SK-N-SH (cell line): ENCODE data around the gene ERLEC1. TPM values are rescaled to one million over a fixed set of nuclear protein-coding genes. Genes with fewer than 3 reads are reported as not detected.

ENCODE experiments used
- CTCF ChIA-PET: fragments of 300-600, 350-600 bp; formaldehyde crosslinking; extraction: SDS; loops from one replicate; lab custom pipeline; 2021; lab: Yijun Ruan, JAX
- POLR2A ChIA-PET: fragments of 350-600 bp; sonication (Branson Sonifier 250); formaldehyde crosslinking; extraction: SDS; loops from one replicate; lab custom pipeline; 2020; ENCODE audit warnings: antibody characterized with exemption, inconsistent platforms; lab: Yijun Ruan, JAX
- DNase-seq: peaks from one replicate; pipeline ENCODE4 v3.0.0; 2012
- H2AFZ ChIP-seq: fragments of 200-600 bp; sonication (generic); 2 replicates; pipeline ENCODE4 v1.8.1; 2016; ENCODE audit warnings: antibody characterized with exemption, mild to moderate bottlenecking, low read depth
- H3F3A ChIP-seq: fragments of 200-600 bp; sonication (generic); replicated peaks from 2 replicates; pipeline ENCODE3; 2016; ENCODE audit warnings: antibody characterized with exemption, mild to moderate bottlenecking; ENCODE audit not compliant: insufficient read depth
- H3K27ac ChIP-seq, 2 experiments: fragments of 200-500 bp in 1 of 2; fragments of 200-600 bp in 1 of 2; sonication (Bioruptor generic) in 1 of 2; sonication (generic), shearing (Covaris generic) in 1 of 2; 2 replicates each; pipeline versions ENCODE4 v1.5.1 to v1.6.1; 2014 to 2016; ENCODE audit warnings: low read depth in 2 of 2, inconsistent platforms in 1 of 2, low read length in 1 of 2, mild to moderate bottlenecking in 1 of 2, mixed read lengths in 1 of 2
- H3K27me3 ChIP-seq: fragments of 200-600 bp; sonication (generic), shearing (Covaris generic); 2 replicates; pipeline ENCODE4 v1.6.1; 2016; ENCODE audit warnings: mixed run types; ENCODE audit not compliant: insufficient read depth
- H3K36me3 ChIP-seq, 2 experiments: fragments of 200-500 bp in 1 of 2; fragments of 200-600 bp in 1 of 2; sonication (Bioruptor generic) in 1 of 2; sonication (generic) in 1 of 2; replicated peaks in 1 of 2; 2 replicates each; pipeline versions ENCODE3 to v1.5.1; 2014 to 2016; ENCODE audit warnings: low read length in 1 of 2, mild to moderate bottlenecking in 1 of 2; ENCODE audit not compliant: insufficient read depth in 2 of 2, control insufficient read depth in 1 of 2
- H3K4me1 ChIP-seq, 2 experiments: fragments of 200-500 bp in 1 of 2; fragments of 200-600 bp in 1 of 2; sonication (Bioruptor generic) in 1 of 2; sonication (generic), shearing (Covaris generic) in 1 of 2; 2 replicates each; pipeline versions ENCODE4 v1.5.1 to v1.6.1; 2014 to 2016; ENCODE audit warnings: low read depth in 1 of 2, low read length in 1 of 2, mixed run types in 1 of 2; ENCODE audit not compliant: insufficient read depth in 2 of 2, control insufficient read depth in 1 of 2
- H3K4me2 ChIP-seq: fragments of 200-600 bp; sonication (generic), shearing (Covaris generic); 2 replicates; pipeline ENCODE4 v1.6.1; 2017; ENCODE audit warnings: mixed run types
- H3K4me3 ChIP-seq, 2 experiments: fragments of 200-500 bp in 1 of 2; fragments of 200-600 bp in 1 of 2; sonication (Bioruptor generic) in 1 of 2; sonication (generic), shearing (Covaris generic) in 1 of 2; 2 replicates each; pipeline versions ENCODE4 v1.5.1 to v1.8.1; 2014 to 2016; ENCODE audit warnings: low read depth in 2 of 2, inconsistent platforms in 1 of 2, low read length in 1 of 2, mild to moderate bottlenecking in 1 of 2, mixed read lengths in 1 of 2, moderate library complexity in 1 of 2
- H3K79me2 ChIP-seq: fragments of 200-600 bp; sonication (generic); 2 replicates; pipeline ENCODE4 v1.8.1; 2017; ENCODE audit warnings: mild to moderate bottlenecking; ENCODE audit not compliant: insufficient read depth
- H3K9ac ChIP-seq: fragments of 200-600 bp; sonication (generic); 2 replicates; pipeline ENCODE4 v1.6.1; 2017; ENCODE audit warnings: mixed run types
- H3K9me2 ChIP-seq: fragments of 200-600 bp; sonication (generic); 2 replicates; pipeline ENCODE4 v1.6.1; 2017; ENCODE audit warnings: mixed run types
- H3K9me3 ChIP-seq: fragments of 200-600 bp; sonication (generic); 2 replicates; pipeline ENCODE4 v1.6.1; 2017; ENCODE audit warnings: mixed run types, mild to moderate bottlenecking, moderate library complexity
- H4K20me1 ChIP-seq: fragments of 200-600 bp; sonication (generic); 2 replicates; pipeline ENCODE4 v1.6.1; 2017; ENCODE audit warnings: mild to moderate bottlenecking, mixed run types; ENCODE audit not compliant: insufficient read depth
- EP300 ChIP-seq, 2 experiments: IDR thresholded peaks; 2 replicates each; pipeline versions ENCODE4 v1.4.0 to v1.6.1; 2012; ENCODE audit warnings: borderline replicate concordance in 1 of 2, low read depth in 1 of 2, low read length in 1 of 2
- EZH2phosphoT487 ChIP-seq: fragments of 200-600 bp; sonication (generic); IDR thresholded peaks from 2 replicates; pipeline ENCODE4 v1.6.1; 2017; ENCODE audit warnings: low read depth, mixed run types, mild to moderate bottlenecking, antibody characterized with exemption, moderate library complexity, borderline replicate concordance
- FOSL2 ChIP-seq: IDR thresholded peaks from 2 replicates; pipeline ENCODE4 v1.4.0; 2012; ENCODE audit warnings: low read depth, mild to moderate bottlenecking, moderate library complexity, borderline replicate concordance
- FOXJ3 ChIP-seq: sonication (generic); formaldehyde crosslinking; IDR thresholded peaks from 2 replicates; pipeline ENCODE4 v1.5.1; 2020; ENCODE audit warnings: mild to moderate bottlenecking, missing genetic modification reagents
- FOXM1 ChIP-seq: IDR thresholded peaks from 2 replicates; pipeline ENCODE4 v1.4.0; 2012; ENCODE audit warnings: low read depth, mild to moderate bottlenecking
- GATA2 ChIP-seq: sonication (generic); formaldehyde crosslinking; IDR thresholded peaks from 2 replicates; pipeline ENCODE4 v1.5.0; 2020; ENCODE audit warnings: mild to moderate bottlenecking, missing genetic modification reagents
- JUND ChIP-seq: IDR thresholded peaks from 2 replicates; pipeline ENCODE4 v1.4.0; 2012
- MXI1 ChIP-seq: IDR thresholded peaks from 2 replicates; pipeline ENCODE4 v1.6.1; 2012; ENCODE audit warnings: mild to moderate bottlenecking, low read depth, low read length, improper control_type of control experiment
- NRF1 ChIP-seq: IDR thresholded peaks from 2 replicates; pipeline ENCODE4 v1.6.1; 2012; ENCODE audit warnings: low read depth, mild to moderate bottlenecking, low read length
- POLR2AphosphoS5 ChIP-seq: IDR thresholded peaks from 2 replicates; pipeline ENCODE4 v1.6.1; 2012; ENCODE audit warnings: low read depth, low read length
- RFX5 ChIP-seq: IDR thresholded peaks from 2 replicates; pipeline ENCODE4 v1.6.1; 2012; ENCODE audit warnings: mild to moderate bottlenecking, improper control_type of control experiment, low read length
- RXRA ChIP-seq: IDR thresholded peaks from 2 replicates; pipeline ENCODE4 v1.4.0; 2012; ENCODE audit warnings: low read depth, mild to moderate bottlenecking, borderline replicate concordance
- TCF12 ChIP-seq: IDR thresholded peaks from 2 replicates; pipeline ENCODE4 v1.4.0; 2012
- WGBS: methylation state at CpG from one replicate; pipeline ENCODE4 v1.1.6; 2017; ENCODE audit warnings: low lambda C conversion rate; 5-methylcytosine and 5-hydroxymethylcytosine counted together
- polyA plus RNA-seq, 3 experiments: library from polyadenylated mRNA; depleted of rRNA; stranded (reverse); fragments of >200 nt; gene quantifications; 2 replicates each; pipeline ENCODE4 v1.2.3, GENCODE V29; 2012
- TF ChIP-seq, protein P1 (sequence below): IDR thresholded peaks from 2 replicates; pipeline ENCODE4 v1.4.0; 2012; ENCODE audit warnings: low read depth, borderline replicate concordance
- TF ChIP-seq, protein P2 (sequence below): fragments of 150-350 bp; IDR thresholded peaks from 2 replicates; pipeline ENCODE4 v1.6.1; 2016; ENCODE audit warnings: mild to moderate bottlenecking, low read depth, low read length
- TF ChIP-seq, protein P3 (sequence below): IDR thresholded peaks from 2 replicates; pipeline ENCODE4; 2012
- TF ChIP-seq, protein P4 (sequence below): fragments of 200-600 bp; sonication (generic); IDR thresholded peaks from 2 replicates; pipeline ENCODE4 v1.6.1; 2017; ENCODE audit warnings: antibody characterized with exemption, mild to moderate bottlenecking, moderate library complexity
- TF ChIP-seq, protein P5 (sequence below): fragments of 150-350 bp; IDR thresholded peaks from 2 replicates; pipeline ENCODE4 v1.6.1; 2017; ENCODE audit warnings: antibody characterized with exemption, low read length, low read depth, borderline replicate concordance

The ERLEC1 gene
- polyA plus RNA-seq, 1 of the 3 experiments (the other 2 are of a cell fraction), result 61.7 TPM

DNA sequence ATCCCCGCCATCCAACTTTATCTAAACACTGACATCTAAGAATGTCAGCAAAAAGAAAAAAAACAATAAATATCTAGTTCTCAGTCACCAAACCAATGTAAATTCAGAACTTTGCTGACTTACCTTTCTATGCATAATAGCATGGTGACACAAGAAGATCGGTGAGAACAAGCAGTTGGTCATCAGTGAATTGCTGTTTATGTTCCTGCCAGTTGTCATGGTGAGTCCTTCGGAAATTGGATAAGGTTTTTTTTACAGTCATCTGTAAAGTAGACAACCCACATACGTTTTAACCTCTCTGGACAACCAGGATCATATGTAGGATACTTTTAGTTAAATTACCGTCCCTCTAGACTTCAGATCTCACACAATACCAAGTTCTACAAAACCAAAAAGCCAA, 79.1 kb downstream of the ERLEC1 start:
- H3K27ac ChIP-seq, result no peak overlapping the region
- TF ChIP-seq EZH2phosphoT487 (no peak), EP300 (IDR thresholded peaks at IDR 0.05; ENCODE audit: borderline replicate concordance in 1 of 2, low read depth in 1 of 2, low read length in 1 of 2) (no peak), FOXJ3 (CRISPR knock-in tag) (no peak)
- H4K20me1 ChIP-seq, result no peaks in the 10 kb centered on the region
- no peaks in the 10 kb centered on the region for H3K9me2 ChIP-seq
- H3K4me2 ChIP-seq, result no peak overlapping the region
- POLR2A ChIA-PET, result no interaction called here
- H3K4me1 ChIP-seq, result peaks cover 0 to 4% of the 10 kb centered on the region in 2 experiments; a peak in 2 of 4 replicates
- H3K9ac ChIP-seq, result no peak overlapping the region
- CTCF ChIA-PET, result no interaction called here
- no peak for DNase-seq
- H3K79me2 ChIP-seq, result no peaks in the 10 kb centered on the region
- H3K27me3 ChIP-seq, result no peaks in the 10 kb centered on the region
- H3K36me3 ChIP-seq, result peaks cover 49 to 58% of the 10 kb centered on the region in 2 experiments
- H3K4me3 ChIP-seq, result no peak overlapping the region
- H3F3A ChIP-seq, result peaks cover 3% of the 10 kb centered on the region
- H3K9me3 ChIP-seq, result no peaks in the 10 kb centered on the region
- 93% methylated on average over 5 of the region's 5 CpGs for WGBS
- H2AFZ ChIP-seq, result no peak overlapping the region

DNA sequence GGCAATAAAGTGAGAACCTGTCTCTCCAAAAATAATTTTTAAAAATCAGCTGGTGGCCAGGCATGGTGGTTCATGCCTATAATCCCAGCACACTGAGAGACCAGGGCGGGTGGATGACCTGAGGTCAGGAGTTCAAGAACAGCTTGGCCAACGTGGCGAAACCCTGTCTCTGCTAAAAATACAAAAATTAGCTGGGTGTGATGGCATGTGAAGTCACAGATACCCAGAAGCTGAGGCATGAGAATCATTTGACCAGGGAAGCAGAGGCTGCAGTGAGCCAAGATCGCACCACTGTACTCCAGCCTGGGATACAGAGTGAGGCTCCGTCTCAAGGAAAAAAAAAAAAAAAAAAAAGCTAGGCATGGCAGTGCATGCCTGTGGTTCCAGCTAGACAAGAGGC, 80.3 kb downstream of the ERLEC1 start:
- peaks cover 4% of the 10 kb centered on the region for H3F3A ChIP-seq
- ChIA-PET POLR2A (no interaction called here), CTCF (no interaction called here)
- no peak overlapping the region for H3K9ac ChIP-seq
- no peak overlapping the region for H2AFZ ChIP-seq
- H3K4me3 ChIP-seq, result no peak overlapping the region
- H3K27ac ChIP-seq, result no peak overlapping the region
- H3K4me1 ChIP-seq, result peaks cover 0 to 4% of the 10 kb centered on the region in 2 experiments; a peak in 2 of 4 replicates
- H3K9me2 ChIP-seq, result no peaks in the 10 kb centered on the region
- no peaks in the 10 kb centered on the region for H3K27me3 ChIP-seq
- H3K36me3 ChIP-seq, result peaks cover 46 to 62% of the 10 kb centered on the region in 2 experiments
- no peaks in the 10 kb centered on the region for H3K9me3 ChIP-seq
- no peaks in the 10 kb centered on the region for H4K20me1 ChIP-seq
- TF ChIP-seq NRF1 (no peak), POLR2AphosphoS5 (no peak), MXI1 (no peak), TCF12 (no peak), FOXJ3 (CRISPR knock-in tag) (no peak), RFX5 (no peak), FOXM1 (no peak), JUND (no peak), RXRA (no peak), GATA2 (CRISPR knock-in tag) (no peak), FOSL2 (no peak)
- TF ChIP-seq, protein P1, sequence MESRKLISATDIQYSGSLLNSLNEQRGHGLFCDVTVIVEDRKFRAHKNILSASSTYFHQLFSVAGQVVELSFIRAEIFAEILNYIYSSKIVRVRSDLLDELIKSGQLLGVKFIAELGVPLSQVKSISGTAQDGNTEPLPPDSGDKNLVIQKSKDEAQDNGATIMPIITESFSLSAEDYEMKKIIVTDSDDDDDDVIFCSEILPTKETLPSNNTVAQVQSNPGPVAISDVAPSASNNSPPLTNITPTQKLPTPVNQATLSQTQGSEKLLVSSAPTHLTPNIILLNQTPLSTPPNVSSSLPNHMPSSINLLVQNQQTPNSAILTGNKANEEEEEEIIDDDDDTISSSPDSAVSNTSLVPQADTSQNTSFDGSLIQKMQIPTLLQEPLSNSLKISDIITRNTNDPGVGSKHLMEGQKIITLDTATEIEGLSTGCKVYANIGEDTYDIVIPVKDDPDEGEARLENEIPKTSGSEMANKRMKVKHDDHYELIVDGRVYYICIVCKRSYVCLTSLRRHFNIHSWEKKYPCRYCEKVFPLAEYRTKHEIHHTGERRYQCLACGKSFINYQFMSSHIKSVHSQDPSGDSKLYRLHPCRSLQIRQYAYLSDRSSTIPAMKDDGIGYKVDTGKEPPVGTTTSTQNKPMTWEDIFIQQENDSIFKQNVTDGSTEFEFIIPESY, result no peak
- TF ChIP-seq, protein P2, sequence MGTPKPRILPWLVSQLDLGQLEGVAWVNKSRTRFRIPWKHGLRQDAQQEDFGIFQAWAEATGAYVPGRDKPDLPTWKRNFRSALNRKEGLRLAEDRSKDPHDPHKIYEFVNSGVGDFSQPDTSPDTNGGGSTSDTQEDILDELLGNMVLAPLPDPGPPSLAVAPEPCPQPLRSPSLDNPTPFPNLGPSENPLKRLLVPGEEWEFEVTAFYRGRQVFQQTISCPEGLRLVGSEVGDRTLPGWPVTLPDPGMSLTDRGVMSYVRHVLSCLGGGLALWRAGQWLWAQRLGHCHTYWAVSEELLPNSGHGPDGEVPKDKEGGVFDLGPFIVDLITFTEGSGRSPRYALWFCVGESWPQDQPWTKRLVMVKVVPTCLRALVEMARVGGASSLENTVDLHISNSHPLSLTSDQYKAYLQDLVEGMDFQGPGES, result no peak
- TF ChIP-seq, protein P3, sequence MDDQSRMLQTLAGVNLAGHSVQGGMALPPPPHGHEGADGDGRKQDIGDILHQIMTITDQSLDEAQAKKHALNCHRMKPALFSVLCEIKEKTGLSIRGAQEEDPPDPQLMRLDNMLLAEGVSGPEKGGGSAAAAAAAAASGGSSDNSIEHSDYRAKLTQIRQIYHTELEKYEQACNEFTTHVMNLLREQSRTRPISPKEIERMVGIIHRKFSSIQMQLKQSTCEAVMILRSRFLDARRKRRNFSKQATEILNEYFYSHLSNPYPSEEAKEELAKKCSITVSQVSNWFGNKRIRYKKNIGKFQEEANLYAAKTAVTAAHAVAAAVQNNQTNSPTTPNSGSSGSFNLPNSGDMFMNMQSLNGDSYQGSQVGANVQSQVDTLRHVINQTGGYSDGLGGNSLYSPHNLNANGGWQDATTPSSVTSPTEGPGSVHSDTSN, result no peak
- TF ChIP-seq, protein P4, sequence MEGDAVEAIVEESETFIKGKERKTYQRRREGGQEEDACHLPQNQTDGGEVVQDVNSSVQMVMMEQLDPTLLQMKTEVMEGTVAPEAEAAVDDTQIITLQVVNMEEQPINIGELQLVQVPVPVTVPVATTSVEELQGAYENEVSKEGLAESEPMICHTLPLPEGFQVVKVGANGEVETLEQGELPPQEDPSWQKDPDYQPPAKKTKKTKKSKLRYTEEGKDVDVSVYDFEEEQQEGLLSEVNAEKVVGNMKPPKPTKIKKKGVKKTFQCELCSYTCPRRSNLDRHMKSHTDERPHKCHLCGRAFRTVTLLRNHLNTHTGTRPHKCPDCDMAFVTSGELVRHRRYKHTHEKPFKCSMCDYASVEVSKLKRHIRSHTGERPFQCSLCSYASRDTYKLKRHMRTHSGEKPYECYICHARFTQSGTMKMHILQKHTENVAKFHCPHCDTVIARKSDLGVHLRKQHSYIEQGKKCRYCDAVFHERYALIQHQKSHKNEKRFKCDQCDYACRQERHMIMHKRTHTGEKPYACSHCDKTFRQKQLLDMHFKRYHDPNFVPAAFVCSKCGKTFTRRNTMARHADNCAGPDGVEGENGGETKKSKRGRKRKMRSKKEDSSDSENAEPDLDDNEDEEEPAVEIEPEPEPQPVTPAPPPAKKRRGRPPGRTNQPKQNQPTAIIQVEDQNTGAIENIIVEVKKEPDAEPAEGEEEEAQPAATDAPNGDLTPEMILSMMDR, result no peak
- TF ChIP-seq, protein P5, sequence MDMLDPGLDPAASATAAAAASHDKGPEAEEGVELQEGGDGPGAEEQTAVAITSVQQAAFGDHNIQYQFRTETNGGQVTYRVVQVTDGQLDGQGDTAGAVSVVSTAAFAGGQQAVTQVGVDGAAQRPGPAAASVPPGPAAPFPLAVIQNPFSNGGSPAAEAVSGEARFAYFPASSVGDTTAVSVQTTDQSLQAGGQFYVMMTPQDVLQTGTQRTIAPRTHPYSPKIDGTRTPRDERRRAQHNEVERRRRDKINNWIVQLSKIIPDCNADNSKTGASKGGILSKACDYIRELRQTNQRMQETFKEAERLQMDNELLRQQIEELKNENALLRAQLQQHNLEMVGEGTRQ, result no peak
- H3K4me2 ChIP-seq, result no peak overlapping the region
- DNase-seq, result no peak
- H3K79me2 ChIP-seq, result no peaks in the 10 kb centered on the region
- 97% methylated on average over 5 of the region's 5 CpGs for WGBS
